Inferior parietal cortex (tissue), 1 donor: ENCODE data around the gene G0S2.

Experiments used
- DNase-seq: peaks from one replicate; pipeline ENCODE4 v3.0.0-alpha.2; 2016; ENCODE audit errors: extremely low spot score

Gene G0S2

DNA sequence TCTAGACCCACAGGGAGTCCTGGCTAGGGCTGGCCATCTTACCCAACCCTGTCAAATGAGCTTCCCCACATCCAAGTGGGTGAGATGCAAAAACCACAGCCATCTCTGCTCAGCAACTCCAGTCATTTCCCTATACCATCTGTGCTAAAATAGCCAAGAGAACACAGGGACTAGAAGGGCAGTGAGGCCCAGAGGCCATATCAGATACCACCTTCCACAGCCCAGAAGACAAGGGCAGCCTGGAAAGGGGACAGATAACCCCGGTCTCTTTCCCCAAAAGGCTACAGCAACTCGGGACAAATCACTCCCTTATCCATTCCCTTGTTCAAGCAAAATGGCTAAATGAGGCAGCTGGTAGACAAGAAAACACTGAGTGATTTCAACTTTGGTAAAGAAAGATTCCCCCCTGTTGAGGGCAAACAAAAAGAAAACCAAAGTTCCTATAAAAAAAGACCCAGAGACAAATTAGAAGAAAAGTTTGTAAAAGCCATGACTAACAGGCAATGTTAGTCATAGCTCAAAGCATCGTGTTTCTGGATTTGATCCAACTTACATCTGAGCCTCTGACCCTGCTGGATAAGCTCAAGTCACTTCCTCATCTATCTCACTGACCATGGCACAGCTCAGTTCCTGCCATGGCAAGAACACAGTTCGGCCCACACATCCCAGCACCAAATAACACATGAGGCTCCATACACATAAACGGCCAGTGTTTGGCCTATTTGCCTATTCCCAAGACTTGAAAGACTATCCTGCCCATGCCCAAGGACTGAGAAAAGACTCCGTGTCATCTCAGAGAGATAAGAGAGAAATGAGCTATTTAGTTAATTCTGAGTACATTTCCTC is 26.1 kb upstream of the G0S2 start:
- no peak for DNase-seq

- DNase-seq, result no peak
These were observed 24.8 kb upstream of the G0S2 start for GRCh38 chr1:209650454-209650853.

GRCh38 chr1:209651138-209651587 is 24.0 kb upstream of the G0S2 start:
- DNase-seq, result no peak

- no peak for DNase-seq
These were observed 23.0 kb upstream of the G0S2 start, which contains the start of gene LAMB3 for GRCh38 chr1:209652121-209652735. Gene LAMB3, minus strand, starts transcription at chr1:209652425. Its CDS starts 1,481 bp downstream, at chr1:209650944.

DNA sequence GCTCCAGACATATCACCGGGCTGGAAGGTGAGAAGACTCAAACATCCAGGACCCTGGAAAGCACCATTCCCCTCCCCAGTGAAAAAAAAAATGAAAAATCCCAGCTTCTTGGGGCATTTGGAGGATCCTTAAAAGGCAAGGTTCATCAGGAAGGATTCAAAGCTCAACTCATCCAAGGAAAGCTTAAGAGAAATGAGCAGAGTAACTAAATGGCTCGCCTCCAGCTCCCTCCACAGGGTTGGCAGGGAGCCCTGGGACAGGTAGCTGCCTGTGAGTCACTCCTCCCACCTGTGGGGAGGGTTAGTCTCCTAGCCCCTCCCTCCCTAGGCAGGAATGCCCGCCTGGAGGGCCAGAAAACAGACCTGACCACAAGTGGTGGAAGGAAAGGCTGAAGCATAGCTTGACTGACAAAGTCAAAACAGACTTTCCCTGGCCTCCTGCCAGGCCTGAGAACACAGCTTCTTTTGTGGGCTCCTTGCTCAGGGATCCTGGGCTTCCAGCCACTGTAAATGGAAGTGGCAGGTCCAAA is 22.3 kb upstream of the G0S2 start:
- DNase-seq, result peak; percentile 90

DNA sequence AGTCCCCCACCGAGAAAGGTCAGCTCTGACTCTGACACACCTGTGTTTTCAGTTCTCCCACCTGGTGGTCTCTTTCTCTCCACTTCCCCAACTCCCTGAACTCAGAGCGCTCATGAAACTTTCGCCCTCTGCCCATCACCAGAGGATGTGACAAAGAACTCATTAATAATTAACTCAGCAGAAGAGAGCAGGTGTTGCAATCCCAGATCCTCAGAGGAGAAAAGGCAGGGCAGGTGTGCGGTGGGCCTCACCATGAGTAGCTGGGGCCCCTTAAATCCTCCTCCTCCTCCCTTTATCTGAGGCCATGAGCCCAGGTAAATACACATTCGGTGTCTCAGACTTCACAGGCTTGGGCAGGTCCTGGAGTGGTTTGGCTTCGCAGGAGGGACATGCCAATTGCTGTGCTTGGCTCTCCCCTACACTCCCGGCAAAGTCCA is 21.3 kb upstream of the G0S2 start:
- DNase-seq, result no peak

- DNase-seq, result no peak
These were observed 19.6 kb upstream of the G0S2 start for GRCh38 chr1:209655411-209656231.

DNA sequence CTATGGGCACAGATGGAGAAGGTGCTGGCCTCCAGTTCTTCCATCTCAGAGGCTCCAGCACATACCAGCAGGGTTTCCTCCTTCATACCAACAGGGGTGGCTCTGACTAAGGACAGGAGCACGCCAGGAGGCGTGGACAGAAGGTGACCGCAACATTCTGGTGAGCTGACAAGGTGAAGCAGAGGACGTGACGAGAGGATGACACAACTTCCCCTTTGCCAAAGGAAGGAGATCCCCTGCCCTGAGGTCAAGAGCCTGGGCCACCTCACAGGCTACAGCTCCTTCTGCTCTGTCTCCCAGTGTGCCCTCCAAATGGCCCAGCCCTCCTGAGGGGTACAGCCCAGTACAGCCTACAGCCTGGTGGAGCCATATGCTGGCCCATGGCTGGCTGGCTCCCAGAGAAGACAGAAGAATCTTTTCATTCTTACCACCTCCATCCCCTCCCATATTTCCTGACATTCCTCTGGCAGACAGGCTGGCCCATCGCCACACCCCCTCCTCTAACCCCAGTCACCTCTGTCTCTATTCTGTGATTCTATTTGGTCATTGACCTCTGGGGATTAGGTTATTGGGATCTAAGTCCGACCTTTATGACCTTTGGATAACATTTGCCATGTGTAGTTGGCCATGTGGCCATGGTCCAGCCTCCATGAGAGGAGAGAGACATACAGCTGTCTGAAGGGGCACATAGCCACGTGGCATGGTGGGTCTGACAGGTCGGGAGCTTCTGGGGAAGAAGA is 17.9 kb upstream of the G0S2 start:
- DNase-seq, result no peak

DNA sequence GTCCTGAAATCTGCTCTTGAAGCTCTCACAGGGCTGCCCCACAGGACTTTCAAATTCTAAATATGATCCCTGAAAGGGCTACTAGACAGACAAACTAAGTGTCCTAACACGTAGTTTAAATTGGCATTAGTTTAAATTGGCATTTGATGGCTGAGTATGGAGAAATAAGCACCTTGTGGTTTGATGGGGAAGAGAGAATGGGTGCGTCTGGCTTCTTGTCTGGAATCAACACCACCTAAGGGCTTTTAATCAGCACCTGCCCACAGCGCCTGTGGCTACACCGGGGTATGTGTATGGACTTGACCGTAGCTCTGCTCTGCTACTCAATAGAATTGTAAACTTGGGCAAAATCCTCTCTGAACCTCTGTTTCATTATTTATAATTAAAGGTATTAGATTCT is 17.3 kb upstream of the G0S2 start:
- DNase-seq, result no peak

- no peak for DNase-seq
These were observed 15.3 kb upstream of the G0S2 start for GRCh38 chr1:209659909-209660308.

GRCh38 chr1:209661071-209661470 is 14.1 kb upstream of the G0S2 start:
- no peak for DNase-seq

DNA sequence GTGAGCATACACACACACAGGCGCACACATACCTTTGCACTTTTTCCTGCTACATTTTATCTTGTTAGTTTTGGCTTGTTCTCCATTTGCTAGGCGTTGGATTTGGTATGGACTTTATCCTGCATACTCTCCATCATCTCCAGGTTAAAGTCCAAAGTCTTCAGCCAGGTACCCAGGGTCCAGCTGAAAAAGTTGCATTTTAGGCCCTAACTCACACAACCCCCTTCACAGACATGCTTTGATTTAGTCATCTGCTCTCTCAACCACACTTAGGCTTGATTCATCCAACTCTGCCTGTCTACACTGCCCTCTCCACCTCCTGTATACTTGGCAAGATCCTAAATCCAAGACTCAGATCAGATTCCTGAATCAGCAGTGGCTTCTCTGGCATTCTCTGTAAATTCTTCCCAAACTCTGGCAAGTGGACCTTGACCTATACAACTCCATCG is 12.3 kb upstream of the G0S2 start:
- DNase-seq, result no peak

- DNase-seq, result no peak
These were observed 8.1 kb upstream of the G0S2 start for GRCh38 chr1:209667103-209667502.

DNA sequence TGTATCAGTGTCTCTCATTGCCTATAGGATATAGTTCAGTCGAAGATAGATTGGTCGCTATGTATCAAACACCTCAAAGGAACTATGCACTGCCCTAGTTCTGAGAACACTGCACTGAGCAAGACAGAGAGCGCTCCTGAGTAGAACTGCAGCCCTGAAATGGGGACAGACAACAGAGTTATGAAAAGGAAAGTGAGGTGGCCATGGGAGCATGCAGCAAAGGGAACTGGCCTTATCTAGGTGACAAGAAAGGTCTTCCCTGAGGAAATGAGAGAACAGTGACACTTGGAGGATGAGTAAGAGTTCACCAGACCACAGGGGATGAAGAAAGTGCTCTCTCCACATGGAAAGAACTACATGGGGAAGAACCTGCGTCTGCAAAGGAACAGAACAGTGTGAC is 7.5 kb upstream of the G0S2 start:
- DNase-seq, result no peak

- DNase-seq, result no peak
These were observed 4.7 kb upstream of the G0S2 start for GRCh38 chr1:209670441-209671082.

- no peak for DNase-seq
These were observed 2.2 kb upstream of the G0S2 start for GRCh38 chr1:209672705-209673630.

DNA sequence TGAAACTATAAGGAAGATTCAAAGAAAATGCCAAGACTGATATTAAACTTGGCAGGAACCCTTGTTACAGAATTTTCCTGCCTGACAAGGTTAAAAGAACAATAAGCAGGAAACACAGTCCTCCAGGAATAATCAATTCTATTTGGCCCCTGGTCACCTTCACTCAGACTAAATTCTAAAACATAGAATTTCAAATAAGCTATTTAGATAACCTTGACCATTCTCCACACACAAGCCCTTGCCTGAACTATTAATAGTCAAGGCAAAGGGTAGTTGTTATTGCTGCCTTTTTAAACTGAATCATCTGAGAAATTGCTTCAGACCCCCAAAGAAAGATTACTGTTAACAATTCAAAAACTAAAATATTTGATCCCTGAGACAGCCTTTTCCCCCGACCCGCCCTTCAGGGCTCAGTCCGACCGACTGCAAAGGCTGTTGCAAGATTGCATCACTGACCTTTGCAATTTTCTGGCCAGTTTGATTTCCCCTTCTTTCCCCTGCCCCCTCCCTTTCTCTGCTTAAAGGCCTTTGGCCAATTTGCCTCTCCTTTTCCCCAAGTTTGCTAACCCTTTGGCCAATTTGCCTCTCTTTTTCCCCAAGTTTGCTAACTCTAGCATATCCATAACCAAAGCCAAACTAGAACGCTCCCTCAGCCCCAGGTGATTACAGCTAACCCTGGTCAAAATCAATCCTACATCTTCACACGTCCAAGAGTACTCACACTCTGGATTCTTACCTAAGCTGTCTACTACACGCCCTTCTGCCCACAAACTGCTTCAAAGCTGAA is 1.4 kb upstream of the G0S2 start:
- no peak for DNase-seq

GRCh38 chr1:209675565-209676154 is 448 bp downstream of the G0S2 start:
- DNase-seq, result no peak
